ENCODE data around the gene POU4F2. TPM values are rescaled to one million over a fixed set of nuclear protein-coding genes. Genes with fewer than 3 reads are reported as not detected.
A peak's percentile ranks its signal among the peaks of the same experiment; 100 is the strongest.

POU4F2 gene
- not detected in 2 replicates for total RNA-seq

- DNase-seq (ENCODE audit: low read depth in 2 of 2): no peak
These were observed at the start of gene POU4F2 for GRCh38 chr4:146638786-146639505. POU4F2 (plus strand) TSS chr4:146638893; CDS start chr4:146639141, 248 bp downstream.

- DNase-seq (ENCODE audit: low read depth in 2 of 2): no peak
These were observed 47.9 kb upstream of the POU4F2 start for GRCh38 chr4:146590801-146591200.

GRCh38 chr4:146592019-146592418 lies 46.7 kb upstream of the POU4F2 start:
- no peak for DNase-seq (ENCODE audit: low read depth in 2 of 2)

- no peak for DNase-seq (ENCODE audit: low read depth in 2 of 2)
These were observed 5.8 kb upstream of the POU4F2 start for GRCh38 chr4:146632770-146633470.

- no peak for DNase-seq (ENCODE audit: low read depth in 2 of 2)
These were observed 5.3 kb upstream of the POU4F2 start for GRCh38 chr4:146633471-146633800.

GRCh38 chr4:146634825-146635224 lies 3.9 kb upstream of the POU4F2 start:
- no peak for DNase-seq (ENCODE audit: low read depth in 2 of 2)

- no peak for DNase-seq (ENCODE audit: low read depth in 2 of 2)
These were observed 916 bp upstream of the POU4F2 start for GRCh38 chr4:146637621-146638332.

GRCh38 chr4:146638333-146638785 lies 334 bp upstream of the POU4F2 start:
- no peak for DNase-seq (ENCODE audit: low read depth in 2 of 2)

- DNase-seq (ENCODE audit: low read depth in 2 of 2): no peak
These were observed 826 bp downstream of the POU4F2 start for GRCh38 chr4:146639506-146639932.

GRCh38 chr4:146640021-146640464 lies 1.4 kb downstream of the POU4F2 start:
- no peak for DNase-seq (ENCODE audit: low read depth in 2 of 2)

- no peak for DNase-seq (ENCODE audit: low read depth in 2 of 2)
These were observed 1.9 kb downstream of the POU4F2 start for GRCh38 chr4:146640465-146641061.

GRCh38 chr4:146641762-146642161 lies 3.1 kb downstream of the POU4F2 start:
- no peak for DNase-seq (ENCODE audit: low read depth in 2 of 2)

- DNase-seq (ENCODE audit: low read depth in 2 of 2): peak; percentile 33 to 48
These were observed 5.2 kb downstream of the POU4F2 start for GRCh38 chr4:146643812-146644401.

GRCh38 chr4:146645921-146646320 lies 7.2 kb downstream of the POU4F2 start:
- DNase-seq (ENCODE audit: low read depth in 2 of 2): no peak

- DNase-seq (ENCODE audit: low read depth in 2 of 2): no peak
These were observed 8.1 kb downstream of the POU4F2 start for GRCh38 chr4:146646593-146647325.

GRCh38 chr4:146647615-146648460 lies 9.1 kb downstream of the POU4F2 start:
- DNase-seq (ENCODE audit: low read depth in 2 of 2): no peak

GRCh38 chr4:146648461-146648783 lies 9.7 kb downstream of the POU4F2 start:
- no peak for DNase-seq (ENCODE audit: low read depth in 2 of 2)

- no peak for DNase-seq (ENCODE audit: low read depth in 2 of 2)
These were observed 10.5 kb downstream of the POU4F2 start for GRCh38 chr4:146649232-146649631.

- DNase-seq (ENCODE audit: low read depth in 2 of 2): no peak
These were observed 11.3 kb downstream of the POU4F2 start for GRCh38 chr4:146650034-146650433.
